ENCODE results near the gene MANSC4.

- TF ChIP-seq POLR2A (IDR thresholded peaks at IDR 0.05) (peak; percentile 62 to 80), POLR2AphosphoS5 (IDR thresholded peaks at IDR 0.05) (peak; percentile 42), EP300 (IDR thresholded peaks at IDR 0.05) (no peak)
- TF ChIP-seq, protein P1, sequence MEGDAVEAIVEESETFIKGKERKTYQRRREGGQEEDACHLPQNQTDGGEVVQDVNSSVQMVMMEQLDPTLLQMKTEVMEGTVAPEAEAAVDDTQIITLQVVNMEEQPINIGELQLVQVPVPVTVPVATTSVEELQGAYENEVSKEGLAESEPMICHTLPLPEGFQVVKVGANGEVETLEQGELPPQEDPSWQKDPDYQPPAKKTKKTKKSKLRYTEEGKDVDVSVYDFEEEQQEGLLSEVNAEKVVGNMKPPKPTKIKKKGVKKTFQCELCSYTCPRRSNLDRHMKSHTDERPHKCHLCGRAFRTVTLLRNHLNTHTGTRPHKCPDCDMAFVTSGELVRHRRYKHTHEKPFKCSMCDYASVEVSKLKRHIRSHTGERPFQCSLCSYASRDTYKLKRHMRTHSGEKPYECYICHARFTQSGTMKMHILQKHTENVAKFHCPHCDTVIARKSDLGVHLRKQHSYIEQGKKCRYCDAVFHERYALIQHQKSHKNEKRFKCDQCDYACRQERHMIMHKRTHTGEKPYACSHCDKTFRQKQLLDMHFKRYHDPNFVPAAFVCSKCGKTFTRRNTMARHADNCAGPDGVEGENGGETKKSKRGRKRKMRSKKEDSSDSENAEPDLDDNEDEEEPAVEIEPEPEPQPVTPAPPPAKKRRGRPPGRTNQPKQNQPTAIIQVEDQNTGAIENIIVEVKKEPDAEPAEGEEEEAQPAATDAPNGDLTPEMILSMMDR (IDR thresholded peaks at IDR 0.05), result peak in 2 of 4 experiments; percentile 27 to 38
Measured at GRCh38 chr12:27779920-27780611, at the start of gene MANSC4, which contains the start of gene KLHL42.
